ENCODE results near the gene TMEM19. TPM values are rescaled to one million over a fixed set of nuclear protein-coding genes. Genes with fewer than 3 reads are reported as not detected.
A peak's percentile ranks its signal among the peaks of the same experiment; 100 is the strongest.

TMEM19 gene
- total and polyA plus RNA-seq, 2 experiments from 2014 or later = 6.5 to 14.1 TPM

GRCh38 chr12:71746974-71747611 is 61.2 kb downstream of the TMEM19 start:
- no peak overlapping the region for H3K4me3 Mint-ChIP-seq
- H3K4me3 ChIP-seq = no peak overlapping the region
- peaks cover 29% of the 10 kb centered on the region for H3K4me1 ChIP-seq (ENCODE audit: insufficient read depth)
- H3K27ac Mint-ChIP-seq = no peak overlapping the region
- no peaks in the 10 kb centered on the region for H4K20me1 ChIP-seq (replicated peaks; ENCODE audit: insufficient read depth)
- H3K27me3 Mint-ChIP-seq (ENCODE audit: insufficient read depth, low read depth, poor library complexity) = no peaks in the 10 kb centered on the region
- peak; percentile 79 for DNase-seq (ENCODE audit: low spot score)
- peaks cover 22% of the 10 kb centered on the region for H3K4me1 Mint-ChIP-seq
- H3K36me3 ChIP-seq (ENCODE audit: insufficient read depth) = no peaks in the 10 kb centered on the region
- H3K27me3 ChIP-seq (ENCODE audit: insufficient read depth) = no peaks in the 10 kb centered on the region
- H2AFZ ChIP-seq = no peak overlapping the region
- H3K36me3 Mint-ChIP-seq (ENCODE audit: low read depth) = no peaks in the 10 kb centered on the region
- no peak overlapping the region for H3K27ac ChIP-seq (ENCODE audit: low read depth)
- ATAC-seq = peak; percentile 89
- H3F3A ChIP-seq (replicated peaks; ENCODE audit: low read depth) = no peaks in the 10 kb centered on the region
- TF ChIP-seq ZNF331 (CRISPR knock-in tag; IDR thresholded peaks at IDR 0.05; ENCODE audit: low read depth) (no peak), ZNF462 (CRISPR knock-in tag; IDR thresholded peaks at IDR 0.05) (no peak), POLR2AphosphoS5 (IDR thresholded peaks at IDR 0.05; ENCODE audit: low read depth) (no peak), CTCF (conservative IDR thresholded peaks at IDR 0.05; ENCODE audit: low read depth in 2 of 2) (peak; percentile 89 to 91), CREB1 (CRISPR knock-in tag; IDR thresholded peaks at IDR 0.05; ENCODE audit: low read depth) (no peak), JUNB (IDR thresholded peaks at IDR 0.05; ENCODE audit: unreplicated experiment) (no peak), REST (IDR thresholded peaks at IDR 0.05; ENCODE audit: unreplicated experiment) (no peak)
- no peaks in the 10 kb centered on the region for H3K9me3 Mint-ChIP-seq
- no peak overlapping the region for H3K4me2 ChIP-seq
- no peaks in the 10 kb centered on the region for H3K79me2 ChIP-seq (replicated peaks; ENCODE audit: insufficient read depth)
- no peaks in the 10 kb centered on the region for H3K9me2 ChIP-seq (ENCODE audit: insufficient read depth)
